ENCODE results near the gene NDUFAF2.
"Not testable (repeated sequence)": the region's sequence is repeated elsewhere in the genome, so short reads cannot be mapped to it uniquely, and the experiment has no call there.

NDUFAF2 gene

DNA sequence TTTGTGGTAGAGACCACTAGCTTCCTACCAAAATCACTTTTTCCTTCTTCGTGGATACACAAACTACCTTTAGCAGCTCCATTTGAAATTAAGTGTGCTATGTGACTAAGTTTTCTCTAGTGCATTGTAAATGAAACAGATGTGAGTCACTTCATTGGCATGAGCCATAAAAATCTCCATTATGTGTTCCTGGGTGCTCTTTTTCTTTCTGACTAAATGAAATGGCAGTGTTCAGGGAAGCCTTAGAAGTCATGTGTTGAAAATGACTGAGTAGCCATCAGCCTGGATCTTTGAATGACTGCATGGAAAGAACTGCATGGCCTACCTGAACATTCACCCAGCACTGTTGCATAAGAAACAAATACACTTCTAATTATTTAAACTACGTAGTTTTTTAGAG is 107.9 kb downstream of the NDUFAF2 start:
- no peak for DNase-seq

DNA sequence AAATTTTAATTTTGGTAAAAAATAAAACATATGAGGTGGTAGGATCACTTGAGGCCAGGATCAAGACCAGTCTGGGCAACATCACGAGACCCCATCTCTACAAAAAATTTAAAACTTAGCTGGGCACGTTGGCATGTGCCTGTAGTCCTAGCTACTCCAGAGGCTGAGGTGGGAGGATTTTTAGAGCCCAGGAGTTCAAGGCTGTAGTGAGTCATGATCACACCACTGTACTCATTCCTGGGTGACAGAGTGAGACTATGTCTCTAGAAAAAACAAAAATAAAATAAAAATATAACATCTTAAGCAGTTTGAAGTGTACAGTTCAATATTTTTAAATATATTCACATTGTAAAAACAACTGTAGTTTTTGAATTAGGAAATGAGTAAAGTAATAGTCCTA is 108.9 kb downstream of the NDUFAF2 start:
- no peak for DNase-seq

DNA sequence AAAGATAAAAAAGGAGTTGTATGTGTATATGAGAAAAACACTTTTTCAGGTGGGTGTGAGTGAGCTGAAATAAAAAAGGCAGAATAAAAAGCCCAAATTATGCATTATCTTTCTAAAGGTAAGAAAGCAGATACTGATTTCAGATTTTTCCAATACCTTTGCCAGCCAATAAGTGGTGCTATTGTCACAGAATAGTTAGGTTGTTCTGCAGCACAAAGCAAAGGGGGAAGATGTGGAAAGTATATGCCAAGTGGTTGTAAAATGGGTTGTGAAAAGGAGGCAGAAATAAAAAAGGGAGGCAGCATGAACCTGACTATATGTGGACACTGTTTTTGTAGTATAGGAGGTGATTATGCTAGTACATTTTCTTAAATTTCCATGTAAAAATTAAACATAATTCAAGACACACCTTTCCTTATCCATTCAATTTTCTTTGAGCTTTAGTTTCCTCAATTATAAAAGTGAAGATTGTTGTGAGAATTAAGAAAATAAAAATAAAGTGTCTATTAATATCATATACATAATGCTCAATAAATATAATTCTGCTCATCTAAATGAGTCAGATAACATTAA is 110.5 kb downstream of the NDUFAF2 start:
- no peak for DNase-seq

DNA sequence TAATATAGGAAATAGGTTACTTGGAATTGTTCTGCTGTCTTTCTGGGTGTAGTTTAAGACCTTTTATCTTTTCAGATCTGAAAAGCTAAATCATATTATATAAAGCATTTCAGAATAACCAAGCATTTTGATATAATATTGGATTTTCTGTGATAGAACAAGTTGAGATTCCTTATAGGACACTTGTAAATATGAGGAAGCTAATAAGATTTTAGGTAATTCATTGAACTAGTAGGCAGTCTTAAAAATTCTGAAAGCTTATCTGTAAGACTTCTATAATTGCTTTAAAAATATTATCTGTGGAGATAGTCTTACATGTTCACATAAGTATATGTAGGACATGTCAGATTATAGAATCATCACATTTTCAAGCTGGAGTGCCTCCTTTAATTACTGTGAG is 114.5 kb downstream of the NDUFAF2 start:
- DNase-seq: no peak

DNA sequence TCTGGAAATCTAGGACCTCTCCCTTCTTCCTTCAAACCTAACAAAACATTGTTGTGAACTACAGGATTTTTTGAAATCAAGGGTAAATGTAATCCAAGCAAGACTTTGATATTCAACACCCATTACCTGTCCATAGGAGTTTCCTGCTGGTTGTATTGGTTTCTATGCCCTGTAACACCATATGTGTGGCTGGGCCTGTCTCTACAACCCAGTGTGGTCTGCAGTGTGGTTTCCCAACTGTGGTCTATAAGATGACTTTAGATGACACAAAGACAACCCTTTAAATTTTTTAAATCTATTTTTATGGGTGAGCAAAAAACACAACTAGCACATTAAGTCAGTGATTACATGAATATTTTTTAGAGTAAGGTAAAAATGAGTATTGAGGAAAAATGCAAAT is 124.1 kb downstream of the NDUFAF2 start:
- DNase-seq: no peak

DNA sequence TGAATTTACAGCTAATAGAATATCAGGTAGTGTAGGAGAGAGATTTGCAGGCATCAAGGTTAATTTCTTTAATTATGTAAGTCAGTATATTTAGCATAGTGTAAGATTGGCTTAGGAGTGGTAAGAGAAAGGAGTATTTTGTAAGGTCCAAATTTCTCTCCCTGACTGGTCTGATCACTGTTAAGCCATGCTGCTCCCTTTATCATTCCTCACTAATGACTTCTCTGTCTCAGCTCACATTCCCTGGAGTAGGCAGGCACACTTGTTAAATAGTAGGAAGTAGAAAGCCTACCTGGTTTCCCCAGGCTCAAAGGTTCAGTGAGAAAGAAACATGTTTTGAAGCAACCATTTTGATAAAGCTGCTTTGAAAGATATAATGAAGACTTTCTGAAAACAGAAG is 126.5 kb downstream of the NDUFAF2 start:
- no peak for DNase-seq

DNA sequence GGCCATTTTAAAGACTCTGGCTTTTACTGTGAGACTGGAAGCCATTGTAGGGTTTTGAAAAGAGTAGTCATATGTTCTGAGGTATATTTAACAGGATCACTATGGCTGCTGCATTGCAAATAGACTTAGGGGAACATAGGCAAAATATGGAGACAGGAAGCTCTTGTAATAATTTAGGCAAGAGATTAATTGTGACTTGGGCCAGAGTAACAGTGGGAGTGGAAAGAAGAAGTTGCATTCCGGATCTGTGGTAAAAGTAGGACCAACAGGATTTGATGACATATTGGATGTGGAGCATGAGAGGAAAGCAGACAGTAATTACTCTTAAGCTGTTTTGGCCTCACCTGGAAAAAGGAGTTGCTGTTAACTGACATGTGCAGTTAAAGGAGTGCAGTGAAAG is 131.6 kb downstream of the NDUFAF2 start:
- no peak for DNase-seq

DNA sequence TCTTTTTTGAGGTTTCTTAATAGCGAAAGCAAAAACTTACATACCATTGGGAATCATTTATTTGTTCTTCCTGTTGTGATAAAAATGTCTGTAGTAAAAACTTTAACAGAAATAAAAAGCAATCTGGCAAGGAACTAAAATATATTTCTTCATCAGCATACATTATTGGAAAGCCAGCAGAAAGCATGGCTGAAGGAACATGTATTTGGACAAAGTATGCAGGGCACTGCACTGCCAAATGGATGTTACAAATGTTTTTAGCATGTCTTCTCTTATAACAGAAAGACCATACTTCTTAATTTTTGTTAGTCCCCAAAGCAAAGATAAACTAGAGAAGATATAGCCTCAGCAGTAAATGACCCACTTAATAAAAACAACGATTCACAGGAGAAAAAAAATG is 136.7 kb downstream of the NDUFAF2 start:
- no peak for DNase-seq

DNA sequence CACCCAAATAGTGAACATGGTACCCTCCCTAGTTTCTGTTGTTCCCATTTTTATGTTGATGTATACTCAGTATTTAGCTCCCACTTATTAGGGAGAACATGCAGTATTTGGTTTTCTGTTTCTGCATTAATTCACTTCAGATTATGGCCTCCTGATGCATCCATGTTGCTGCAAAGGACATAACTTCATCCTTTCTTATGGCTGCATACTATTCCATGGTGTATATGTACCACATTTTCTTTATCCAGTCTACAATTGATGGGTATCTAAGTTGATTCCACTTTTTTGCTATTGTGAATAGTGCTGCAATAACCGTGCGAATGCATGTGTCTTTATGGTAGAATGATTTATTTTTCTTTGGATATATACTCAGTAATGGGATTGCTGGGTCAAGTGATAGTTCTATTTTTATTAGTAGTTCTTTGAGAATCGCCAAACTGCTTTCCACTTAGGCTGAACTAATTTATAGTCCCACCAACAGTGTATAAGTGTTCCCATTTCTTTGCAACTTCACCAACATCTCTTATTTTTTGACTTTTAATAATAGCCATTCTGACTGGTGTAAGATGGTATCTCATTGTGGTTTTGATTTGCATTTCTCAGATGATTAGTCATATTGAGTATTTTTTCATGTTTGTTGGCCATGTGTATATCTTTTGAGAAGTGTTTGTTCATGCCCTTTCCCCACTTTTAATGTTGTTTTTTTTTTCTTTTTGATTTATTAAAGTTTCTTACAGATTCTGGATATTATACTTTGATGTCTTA is 137.7 kb downstream of the NDUFAF2 start:
- no peak for DNase-seq

DNA sequence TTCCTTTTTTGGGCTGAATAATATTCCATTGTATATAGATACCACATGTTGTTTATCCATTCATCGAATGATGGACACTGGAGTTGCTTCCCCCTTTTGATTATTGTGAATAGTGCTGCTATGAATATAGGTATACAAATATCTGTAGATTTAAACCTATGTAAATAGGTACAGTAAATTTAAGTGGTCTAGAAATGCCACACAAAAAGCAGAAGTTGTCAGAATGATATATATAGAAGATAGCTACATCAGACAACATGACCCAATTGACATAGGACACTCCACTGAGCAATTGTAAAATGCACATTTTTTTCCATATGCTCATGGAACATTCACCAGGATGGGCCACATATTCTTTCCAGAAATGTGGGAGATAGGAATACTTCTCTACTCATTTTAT is 139.7 kb downstream of the NDUFAF2 start:
- DNase-seq: no peak

DNA sequence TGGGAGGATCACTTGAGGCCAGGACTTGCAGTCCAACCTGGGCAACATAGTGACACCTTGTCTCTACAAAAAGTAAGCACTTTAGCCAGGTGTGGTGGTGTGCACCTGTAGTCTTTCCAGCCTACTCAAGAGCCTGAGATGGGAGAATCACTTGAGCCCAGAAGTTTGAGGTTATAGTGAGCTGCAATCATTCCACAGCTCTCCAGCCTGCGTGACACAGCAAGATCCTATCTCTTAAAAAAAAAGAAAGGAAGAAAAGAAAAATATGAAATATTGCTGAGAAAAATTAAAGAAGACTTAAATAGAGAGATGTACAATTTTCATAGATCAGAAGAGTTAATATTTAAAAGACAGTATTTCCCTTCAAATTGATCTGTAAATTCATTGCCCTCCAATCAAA is 140.9 kb downstream of the NDUFAF2 start:
- DNase-seq: no peak

DNA sequence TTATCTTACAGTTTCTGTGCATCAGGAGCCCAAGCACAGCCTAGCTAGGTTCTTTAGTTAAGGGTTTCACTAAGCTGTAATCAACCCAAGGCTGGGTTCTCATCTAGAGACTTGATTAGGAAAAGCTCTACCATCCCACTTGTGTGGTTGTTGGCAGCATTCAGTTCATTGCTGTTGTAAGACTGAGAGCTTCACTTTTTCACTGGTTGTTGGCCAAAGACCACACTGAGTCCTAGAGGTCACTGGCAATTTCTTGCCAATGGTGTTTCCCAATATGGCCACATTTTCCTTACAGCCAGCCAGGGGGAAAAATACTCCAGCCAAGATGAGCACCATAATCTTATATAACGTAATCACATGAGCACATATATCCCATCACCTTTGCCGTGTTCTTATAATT is 142.9 kb downstream of the NDUFAF2 start:
- DNase-seq: no peak

DNA sequence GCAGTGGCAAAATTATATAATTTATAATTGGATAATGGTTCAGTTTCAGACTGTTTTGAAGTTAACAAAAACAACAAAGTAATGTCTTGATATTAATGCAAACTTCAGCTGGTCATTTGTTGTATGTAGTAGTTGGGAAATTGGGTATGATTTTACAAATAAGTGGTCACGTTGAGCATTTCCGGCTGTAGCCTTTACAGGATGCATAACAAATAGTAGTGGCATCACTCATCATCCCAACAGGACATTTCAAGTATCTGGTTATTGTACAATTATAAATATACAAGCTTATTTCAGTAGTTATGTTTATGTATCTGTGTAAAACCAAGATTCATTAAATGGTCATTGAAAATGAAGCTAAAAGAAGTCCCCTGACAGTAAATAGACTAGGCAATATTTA is 144.3 kb downstream of the NDUFAF2 start:
- DNase-seq: no peak

DNA sequence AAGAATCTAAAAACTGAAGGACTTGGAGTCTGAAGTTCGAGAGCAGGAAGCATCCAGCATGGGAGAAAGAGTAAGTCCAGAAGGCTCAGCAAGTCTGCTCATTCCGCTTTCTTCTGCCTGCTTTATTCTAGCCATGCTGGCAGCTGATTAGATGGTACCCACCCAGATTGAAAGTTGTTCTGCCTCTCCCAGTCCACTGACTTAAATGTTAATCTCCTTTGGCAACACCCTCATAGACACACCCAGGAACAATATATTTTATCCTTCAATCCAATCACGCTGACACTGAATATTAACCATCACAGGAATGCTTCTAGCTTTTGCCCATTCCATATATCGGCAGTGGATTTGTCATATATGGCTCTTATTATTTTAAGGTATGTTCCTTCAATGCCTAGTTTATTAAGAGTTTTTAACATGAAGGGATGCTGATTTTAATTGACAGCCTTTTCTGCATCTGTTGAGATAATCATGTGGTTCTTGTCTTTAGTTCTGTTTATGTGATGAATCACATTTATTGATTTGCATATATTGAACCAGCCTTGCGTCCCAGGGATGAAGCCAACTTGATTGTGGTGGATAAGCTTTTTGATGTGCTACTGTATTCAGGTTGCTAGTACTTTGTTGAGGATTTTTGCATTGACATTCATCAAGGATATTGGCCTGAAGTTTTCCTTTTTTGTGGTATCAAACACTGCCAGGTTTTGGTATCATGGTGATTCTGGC is 148.2 kb downstream of the NDUFAF2 start:
- not testable (repeated sequence) for DNase-seq

DNA sequence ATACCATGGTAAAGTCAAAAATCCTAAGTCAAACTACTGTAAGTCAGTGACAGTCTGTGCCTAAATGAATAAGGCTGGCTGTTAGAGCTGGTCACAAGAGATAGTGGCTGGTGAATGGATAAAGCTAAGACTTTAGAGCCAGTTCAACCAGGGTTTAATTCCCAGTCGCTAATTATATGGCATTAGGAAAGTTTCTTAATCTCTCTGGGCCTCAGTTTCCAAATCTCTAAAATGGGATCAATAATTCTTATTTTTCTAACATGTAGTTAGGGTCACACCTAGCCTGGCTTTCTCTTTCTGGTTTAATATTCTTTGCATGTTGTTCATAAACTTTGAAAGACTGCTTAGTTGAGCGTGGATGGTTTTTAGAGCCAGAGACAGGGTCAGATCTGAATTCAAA is 152.5 kb downstream of the NDUFAF2 start:
- no peak for DNase-seq

DNA sequence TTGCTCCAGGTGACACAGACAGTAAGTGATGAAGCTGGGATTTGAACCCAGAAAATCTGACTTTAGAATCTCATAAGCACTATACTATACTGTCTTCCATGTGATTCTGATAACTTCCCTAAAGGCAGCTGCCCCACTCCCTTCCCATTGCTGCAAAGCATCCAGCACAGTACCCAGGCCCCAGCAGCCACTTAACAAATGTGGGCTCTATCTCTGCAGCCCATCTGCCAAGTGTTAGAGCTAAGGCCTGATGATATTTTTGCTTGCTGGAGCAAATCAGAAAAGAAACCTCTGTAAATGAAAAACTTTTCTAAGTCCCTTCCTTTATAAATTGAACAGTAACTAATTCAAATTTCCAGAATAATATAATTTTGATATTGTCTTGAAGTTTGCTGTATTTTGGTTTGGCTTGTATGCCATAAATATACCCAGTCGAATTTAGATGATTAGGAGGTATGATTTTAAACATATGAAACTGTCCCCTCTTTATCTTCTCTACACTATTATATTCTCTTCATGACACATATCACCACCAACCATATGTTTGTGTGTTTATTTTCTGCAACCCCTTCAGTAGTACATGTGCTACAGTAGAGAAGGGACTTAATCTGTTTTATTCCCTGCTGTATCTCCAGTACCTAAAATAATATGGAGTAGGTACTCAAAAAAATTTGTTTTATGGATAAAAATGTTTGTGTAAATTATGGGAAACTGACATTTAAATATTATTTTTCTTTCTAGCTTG is 153.4 kb downstream of the NDUFAF2 start:
- DNase-seq: no peak

DNA sequence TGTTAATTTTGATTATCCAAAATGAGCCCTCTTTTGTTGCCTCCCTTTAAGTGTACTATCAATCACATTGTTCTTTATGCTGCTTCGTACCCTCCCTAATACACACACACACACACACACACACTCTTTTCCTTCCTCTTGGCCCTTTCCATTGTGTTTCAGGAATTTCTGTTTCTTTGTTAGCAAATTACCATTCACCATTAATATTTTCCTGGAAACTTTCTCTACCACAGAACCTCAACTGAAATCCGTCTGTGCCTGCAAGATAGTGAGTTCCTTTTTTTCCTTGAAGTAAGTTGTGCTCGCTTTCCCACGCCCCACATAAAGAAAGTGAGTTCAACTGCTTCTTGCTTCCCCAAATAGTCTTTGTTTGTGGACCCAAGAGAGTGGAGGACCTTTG is 155.4 kb downstream of the NDUFAF2 start:
- DNase-seq: no peak

DNA sequence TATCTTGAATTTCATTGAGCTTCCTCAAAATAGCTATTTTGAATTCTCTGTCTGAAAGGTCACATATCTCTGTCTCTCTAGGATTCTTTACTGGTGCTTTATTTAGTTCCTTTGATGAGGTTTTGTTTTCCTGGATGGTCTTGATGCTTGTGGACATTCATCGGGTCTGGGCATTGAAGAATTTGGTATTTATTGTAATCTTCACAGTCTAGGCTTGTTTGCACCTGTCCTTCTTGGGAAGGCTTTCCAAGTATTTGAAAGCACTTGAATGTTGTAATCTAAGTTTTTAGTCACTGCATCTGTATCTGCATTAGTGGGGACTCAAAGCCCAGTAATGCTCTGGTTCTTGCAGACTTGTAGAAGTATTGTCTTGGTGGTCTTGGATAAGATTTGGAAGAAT is 169.4 kb downstream of the NDUFAF2 start:
- DNase-seq: no peak

DNA sequence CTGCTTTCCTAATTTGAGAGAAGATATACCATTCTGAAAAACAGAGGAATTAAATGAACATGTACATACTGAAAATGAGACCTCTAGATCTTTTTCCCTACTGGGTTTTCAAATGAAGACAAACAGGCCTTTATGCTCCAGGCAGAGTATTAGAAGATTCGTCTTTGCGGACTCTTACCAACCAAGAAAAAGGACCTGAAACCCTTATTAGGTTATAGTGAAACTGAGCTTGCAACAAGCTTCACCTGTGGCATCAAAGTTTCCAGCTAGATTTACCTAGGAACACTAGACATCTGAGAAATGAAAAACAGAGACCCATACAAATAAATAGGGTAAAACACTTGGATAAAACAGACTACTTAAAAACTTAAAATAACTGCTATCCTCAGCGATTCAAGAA is 171.0 kb downstream of the NDUFAF2 start:
- no peak for DNase-seq

DNA sequence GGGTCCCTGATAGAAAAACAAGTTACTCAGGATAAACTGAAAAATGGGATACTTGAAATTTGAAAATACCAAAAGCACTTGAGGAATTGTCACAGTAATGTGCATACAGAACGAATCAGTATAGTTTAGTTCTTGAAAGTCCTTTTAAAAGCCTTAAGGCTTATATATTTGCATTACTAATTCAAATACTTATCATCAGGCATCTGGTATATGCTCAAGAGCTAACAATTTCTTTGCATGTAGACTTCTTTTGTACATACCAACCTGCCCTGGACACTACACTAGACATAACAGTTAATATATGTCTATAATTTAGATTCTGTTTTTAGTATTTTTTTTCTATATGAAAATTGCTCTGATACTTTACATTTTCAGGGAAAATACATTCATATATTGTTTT is 174.1 kb downstream of the NDUFAF2 start:
- DNase-seq: no peak

DNA sequence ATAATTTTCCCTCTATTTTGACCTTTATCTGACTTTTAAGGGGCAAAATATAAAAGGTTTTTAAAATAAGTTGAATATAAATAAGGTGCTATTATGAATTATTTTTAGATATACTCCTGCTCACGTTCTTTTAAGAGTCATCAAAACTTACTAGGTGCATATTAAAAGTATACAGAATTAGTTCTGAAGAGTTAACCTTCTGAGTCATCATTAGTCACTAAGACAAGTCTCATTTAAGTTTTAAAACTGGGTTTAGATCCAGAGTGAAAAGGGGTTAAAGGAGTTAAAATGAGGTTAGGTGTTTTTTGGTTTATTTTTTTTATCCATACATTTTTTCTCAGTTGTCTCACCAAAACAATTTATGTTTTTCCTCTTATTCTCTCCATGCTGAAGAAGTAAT is 175.5 kb downstream of the NDUFAF2 start:
- DNase-seq: no peak

DNA sequence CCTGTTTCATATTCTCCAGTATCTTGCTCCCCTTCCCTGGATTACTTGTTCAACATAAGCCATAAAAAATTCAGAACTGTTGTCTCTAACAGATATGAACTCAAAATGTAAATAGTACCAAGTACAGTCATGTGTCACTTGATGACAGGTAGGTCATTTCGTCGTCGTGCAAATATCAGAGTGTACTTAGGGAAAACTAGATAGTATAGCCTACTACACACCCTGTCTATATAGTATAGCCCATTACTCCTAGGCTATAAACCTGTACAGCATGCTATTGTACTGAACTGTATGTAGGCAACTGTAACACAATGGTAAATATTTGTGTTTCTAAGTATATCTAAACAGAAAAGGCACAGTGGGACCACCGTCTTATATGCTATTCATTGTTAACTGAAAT is 178.1 kb downstream of the NDUFAF2 start:
- no peak for DNase-seq

DNA sequence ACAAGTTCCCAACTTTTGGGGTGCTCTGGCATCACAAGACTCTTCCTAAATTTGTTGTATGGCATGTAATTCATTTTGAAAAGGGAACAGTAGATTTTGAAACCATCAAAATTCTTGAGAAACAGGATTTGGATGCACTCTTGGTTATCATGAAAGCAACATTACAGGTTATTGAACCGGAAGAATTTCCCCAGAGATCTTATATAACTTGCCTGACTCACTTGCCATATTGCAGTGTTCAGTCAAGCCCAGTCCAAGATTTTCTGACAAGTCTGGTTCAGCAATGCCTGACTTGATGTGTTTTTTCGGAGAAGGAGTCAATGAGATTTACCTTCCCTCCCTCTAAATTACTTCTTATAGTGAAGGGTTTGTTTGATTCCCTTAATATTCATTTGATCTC is 185.3 kb downstream of the NDUFAF2 start:
- no peak for DNase-seq

DNA sequence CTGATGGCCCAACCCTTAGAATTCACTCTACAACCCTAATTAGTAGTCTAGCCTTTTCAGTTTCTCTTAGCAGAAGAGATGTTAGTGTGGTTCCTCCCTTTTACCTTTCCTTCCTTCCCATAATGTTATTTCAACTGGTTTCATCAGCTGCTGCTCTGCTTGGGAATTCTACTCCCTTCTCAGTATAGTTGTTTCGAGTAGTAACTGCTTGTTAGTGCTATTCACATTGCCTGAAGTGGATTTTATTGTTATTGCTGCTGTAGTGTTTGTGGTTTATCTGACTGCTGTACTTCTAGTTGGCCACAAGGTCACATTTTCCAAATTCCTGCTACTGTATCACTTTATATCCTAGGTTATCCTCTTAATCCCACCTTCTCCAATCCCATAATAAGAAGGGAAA is 187.6 kb downstream of the NDUFAF2 start:
- DNase-seq: no peak

Data from stimulated activated naive CD4-positive, alpha-beta T cell treated with Interleukin-2 at 50 U/mL for 16 hours (primary cell).